ENCODE data around the gene PRICKLE2. TPM values are rescaled to one million over a fixed set of nuclear protein-coding genes. Genes with fewer than 3 reads are reported as not detected.

Gene PRICKLE2
- polyA plus RNA-seq, 1 donor (not counting 4 experiments of a cell fraction or from before 2014, with no cell fraction given), result 7.8 TPM

- H3K9me3 ChIP-seq (ENCODE audit: control insufficient read depth, low read depth, low read length), result no peaks in the 10 kb centered on the region
- FAIRE-seq (no peak), DNase-seq (ENCODE audit: low read depth, low spot score) (no peak)
- no peaks in the 10 kb centered on the region for H3K27me3 ChIP-seq (ENCODE audit: control insufficient read depth, extremely low read depth, insufficient read depth, low read length)
- no peaks in the 10 kb centered on the region for H3K36me3 ChIP-seq (ENCODE audit: control insufficient read depth in 2 of 2, extremely low read depth in 1 of 2, insufficient read depth in 2 of 2, low read length in 2 of 2)
- no peaks in the 10 kb centered on the region for H4K20me1 ChIP-seq (ENCODE audit: control insufficient read depth, extremely low read depth, insufficient read depth, low read length)
- H3K27ac ChIP-seq (ENCODE audit: control insufficient read depth, insufficient read depth, low read length), result no peak overlapping the region
- H3K4me2 ChIP-seq (ENCODE audit: control insufficient read depth, extremely low read depth, insufficient read depth, low read depth, low read length), result no peak overlapping the region
- dilution Hi-C loops (cut with MboI; ENCODE audit: extremely low pct_ligation_motif_present, low sequenced_read_pairs), result no loop called here
- no peaks in the 10 kb centered on the region for H3K79me2 ChIP-seq (ENCODE audit: control insufficient read depth, insufficient read depth, low read length)
- no peak overlapping the region for H3K4me3 ChIP-seq (ENCODE audit: control insufficient read depth in 2 of 3, extremely low read depth in 1 of 3, insufficient read depth in 2 of 3, low read depth in 1 of 3, low read length in 3 of 3)
- H2AFZ ChIP-seq (ENCODE audit: control insufficient read depth, low read length), result no peak overlapping the region
- no peaks in the 10 kb centered on the region for H3K9me1 ChIP-seq (ENCODE audit: control insufficient read depth, extremely low read depth, insufficient read depth, low read length)
- no peak overlapping the region for H3K9ac ChIP-seq (ENCODE audit: control insufficient read depth, extremely low read depth, insufficient read depth, low read length)
- TF ChIP-seq CTCF (optimal IDR thresholded peaks at IDR 0.05 in 1 of 3, IDR thresholded peaks at IDR 0.05 in 1 of 3, conservative IDR thresholded peaks at IDR 0.05 in 1 of 3; ENCODE audit: extremely low read depth in 1 of 3, insufficient read depth in 2 of 3, low read length in 3 of 3) (no peak), EZH2 (IDR thresholded peaks at IDR 0.05; ENCODE audit: low read length) (no peak)
- no peaks in the 10 kb centered on the region for H3K4me1 ChIP-seq (ENCODE audit: control insufficient read depth, extremely low read depth, insufficient read depth, low read length)
Observed at GRCh38 chr3:64063207-64063982, 161.9 kb downstream of the PRICKLE2 start.

GRCh38 chr3:64061628-64062027 is 163.6 kb downstream of the PRICKLE2 start:
- no peaks in the 10 kb centered on the region for H3K9me3 ChIP-seq (ENCODE audit: control insufficient read depth, low read depth, low read length)
- no peaks in the 10 kb centered on the region for H3K27me3 ChIP-seq (ENCODE audit: control insufficient read depth, extremely low read depth, insufficient read depth, low read length)
- H2AFZ ChIP-seq (ENCODE audit: control insufficient read depth, low read length), result no peak overlapping the region
- no peaks in the 10 kb centered on the region for H3K79me2 ChIP-seq (ENCODE audit: control insufficient read depth, insufficient read depth, low read length)
- H3K4me3 ChIP-seq (ENCODE audit: control insufficient read depth in 2 of 3, extremely low read depth in 1 of 3, insufficient read depth in 2 of 3, low read depth in 1 of 3, low read length in 3 of 3), result no peak overlapping the region
- FAIRE-seq (no peak), DNase-seq (ENCODE audit: low read depth, low spot score) (no peak)
- H3K4me2 ChIP-seq (ENCODE audit: control insufficient read depth, extremely low read depth, insufficient read depth, low read depth, low read length), result no peak overlapping the region
- H3K9me1 ChIP-seq (ENCODE audit: control insufficient read depth, extremely low read depth, insufficient read depth, low read length), result no peaks in the 10 kb centered on the region
- H4K20me1 ChIP-seq (ENCODE audit: control insufficient read depth, extremely low read depth, insufficient read depth, low read length), result no peaks in the 10 kb centered on the region
- H3K36me3 ChIP-seq (ENCODE audit: control insufficient read depth in 2 of 2, extremely low read depth in 1 of 2, insufficient read depth in 2 of 2, low read length in 2 of 2), result no peaks in the 10 kb centered on the region
- TF ChIP-seq CTCF (optimal IDR thresholded peaks at IDR 0.05 in 1 of 3, IDR thresholded peaks at IDR 0.05 in 1 of 3, conservative IDR thresholded peaks at IDR 0.05 in 1 of 3; ENCODE audit: extremely low read depth in 1 of 3, insufficient read depth in 2 of 3, low read length in 3 of 3) (no peak), EZH2 (IDR thresholded peaks at IDR 0.05; ENCODE audit: low read length) (no peak)
- dilution Hi-C loops (cut with MboI; ENCODE audit: extremely low pct_ligation_motif_present, low sequenced_read_pairs), result no loop called here
- H3K9ac ChIP-seq (ENCODE audit: control insufficient read depth, extremely low read depth, insufficient read depth, low read length), result no peak overlapping the region
- H3K4me1 ChIP-seq (ENCODE audit: control insufficient read depth, extremely low read depth, insufficient read depth, low read length), result peaks cover 3% of the 10 kb centered on the region
- no peak overlapping the region for H3K27ac ChIP-seq (ENCODE audit: control insufficient read depth, insufficient read depth, low read length)
